Measurements from ENCODE around the gene RFX6. TPM values are rescaled to one million over a fixed set of nuclear protein-coding genes. Genes with fewer than 3 reads are reported as not detected.

RFX6 gene
- total RNA-seq, 1 experiment from 2014 or later, result not detected

DNA sequence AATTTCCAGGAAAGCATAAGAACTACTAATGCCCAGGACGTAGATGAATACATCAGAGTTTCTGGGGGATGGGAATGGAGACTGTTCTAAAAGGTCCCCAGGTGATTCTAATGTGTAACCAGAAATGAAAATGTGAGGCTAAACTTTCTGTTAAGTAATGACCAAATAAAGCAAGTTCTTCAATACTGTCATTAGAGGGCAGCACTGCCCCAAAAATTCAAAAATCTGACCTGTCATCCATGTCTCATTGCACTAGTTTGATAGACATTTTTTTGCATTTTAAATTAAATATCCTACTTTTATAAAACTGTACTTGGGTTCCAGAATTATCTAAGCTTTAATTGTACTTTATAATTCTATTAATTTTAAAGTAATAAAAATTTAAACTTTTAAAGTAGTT lies 94.9 kb downstream of the RFX6 start:
- no peaks in the 10 kb centered on the region for H3K36me3 ChIP-seq (ENCODE audit: control insufficient read depth in 1 of 2, insufficient read depth in 2 of 2, low read length in 2 of 2)
- H3K79me2 ChIP-seq (ENCODE audit: insufficient read depth, low read length), result no peaks in the 10 kb centered on the region
- intact Hi-C loops (cut with micrococcal nuclease), result loop anchor here (1.0 kb wide), 2 partner anchors 216 to 345 kb away; no protein-coding TSS in a partner anchor
- H3K9me2 ChIP-seq (ENCODE audit: insufficient read depth), result no peaks in the 10 kb centered on the region
- ATAC-seq (peak; percentile 80), DNase-seq (ENCODE audit: low read depth, low spot score) (peak; percentile 54)
- ChIA-PET CTCF (interaction anchor here (1.0 to 1.5 kb wide), 3 partner anchors 91 to 478 kb away, joined by 3 to 6 read pairs (median 4); no protein-coding TSS in a partner anchor), POLR2A (no interaction called here), RAD21 (ENCODE audit: low non-redundant PET in 1 of 2, low total read pairs in 2 of 2, uncharacterized antibody in 2 of 2, unreplicated experiment in 2 of 2) (no interaction called here)
- H3K4me2 ChIP-seq (ENCODE audit: low read length), result peak overlapping the region; percentile 41
- peak overlapping the region; percentile 75 for H2AFZ ChIP-seq (ENCODE audit: low read depth, low read length, poor library complexity, severe bottlenecking)
- H4K20me1 ChIP-seq (ENCODE audit: insufficient read depth), result no peaks in the 10 kb centered on the region
- BruUV-seq (replicated peaks), result no TSS peak
- H3K4me3 ChIP-seq (replicated peaks in 1 of 2; ENCODE audit: low read depth in 1 of 2, low read length in 2 of 2), result no peak overlapping the region
- H3K9ac ChIP-seq (ENCODE audit: low read length), result no peak overlapping the region
- H3K27me3 ChIP-seq (ENCODE audit: insufficient read depth, low read length), result no peaks in the 10 kb centered on the region
- no peaks in the 10 kb centered on the region for H3K4me1 ChIP-seq (ENCODE audit: control insufficient read depth in 1 of 2, insufficient read depth in 2 of 2, low read length in 2 of 2)
- no peak overlapping the region for H3K27ac ChIP-seq (ENCODE audit: low read depth, low read length)
- no peaks in the 10 kb centered on the region for H3K9me3 ChIP-seq (ENCODE audit: control insufficient read depth in 1 of 2, insufficient read depth in 1 of 2, low read depth in 1 of 2, low read length in 2 of 2)
- TF ChIP-seq CEBPB (IDR thresholded peaks at IDR 0.05; ENCODE audit: low read depth) (no peak), SP1 (IDR thresholded peaks at IDR 0.05; ENCODE audit: low read depth) (no peak), SRF (IDR thresholded peaks at IDR 0.05; ENCODE audit: low read depth) (peak; percentile 88), JUND (IDR thresholded peaks at IDR 0.05) (no peak), POLR2A (IDR thresholded peaks at IDR 0.05; ENCODE audit: borderline replicate concordance, extremely low read depth, insufficient read depth, insufficient read length) (no peak), CBX3 (IDR thresholded peaks at IDR 0.05; ENCODE audit: low read depth) (no peak), EZH2phosphoT487 (IDR thresholded peaks at IDR 0.05; ENCODE audit: borderline replicate concordance) (no peak), POLR2AphosphoS5 (IDR thresholded peaks at IDR 0.05; ENCODE audit: low read depth, low read length) (no peak), ELF1 (IDR thresholded peaks at IDR 0.05; ENCODE audit: borderline replicate concordance, low read depth) (no peak), RAD21 (IDR thresholded peaks at IDR 0.05; ENCODE audit: low read depth) (peak; percentile 79)
- TF ChIP-seq, protein P1, sequence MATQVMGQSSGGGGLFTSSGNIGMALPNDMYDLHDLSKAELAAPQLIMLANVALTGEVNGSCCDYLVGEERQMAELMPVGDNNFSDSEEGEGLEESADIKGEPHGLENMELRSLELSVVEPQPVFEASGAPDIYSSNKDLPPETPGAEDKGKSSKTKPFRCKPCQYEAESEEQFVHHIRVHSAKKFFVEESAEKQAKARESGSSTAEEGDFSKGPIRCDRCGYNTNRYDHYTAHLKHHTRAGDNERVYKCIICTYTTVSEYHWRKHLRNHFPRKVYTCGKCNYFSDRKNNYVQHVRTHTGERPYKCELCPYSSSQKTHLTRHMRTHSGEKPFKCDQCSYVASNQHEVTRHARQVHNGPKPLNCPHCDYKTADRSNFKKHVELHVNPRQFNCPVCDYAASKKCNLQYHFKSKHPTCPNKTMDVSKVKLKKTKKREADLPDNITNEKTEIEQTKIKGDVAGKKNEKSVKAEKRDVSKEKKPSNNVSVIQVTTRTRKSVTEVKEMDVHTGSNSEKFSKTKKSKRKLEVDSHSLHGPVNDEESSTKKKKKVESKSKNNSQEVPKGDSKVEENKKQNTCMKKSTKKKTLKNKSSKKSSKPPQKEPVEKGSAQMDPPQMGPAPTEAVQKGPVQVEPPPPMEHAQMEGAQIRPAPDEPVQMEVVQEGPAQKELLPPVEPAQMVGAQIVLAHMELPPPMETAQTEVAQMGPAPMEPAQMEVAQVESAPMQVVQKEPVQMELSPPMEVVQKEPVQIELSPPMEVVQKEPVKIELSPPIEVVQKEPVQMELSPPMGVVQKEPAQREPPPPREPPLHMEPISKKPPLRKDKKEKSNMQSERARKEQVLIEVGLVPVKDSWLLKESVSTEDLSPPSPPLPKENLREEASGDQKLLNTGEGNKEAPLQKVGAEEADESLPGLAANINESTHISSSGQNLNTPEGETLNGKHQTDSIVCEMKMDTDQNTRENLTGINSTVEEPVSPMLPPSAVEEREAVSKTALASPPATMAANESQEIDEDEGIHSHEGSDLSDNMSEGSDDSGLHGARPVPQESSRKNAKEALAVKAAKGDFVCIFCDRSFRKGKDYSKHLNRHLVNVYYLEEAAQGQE (IDR thresholded peaks at IDR 0.05; ENCODE audit: low read depth), result no peak
- TF ChIP-seq, protein P2, sequence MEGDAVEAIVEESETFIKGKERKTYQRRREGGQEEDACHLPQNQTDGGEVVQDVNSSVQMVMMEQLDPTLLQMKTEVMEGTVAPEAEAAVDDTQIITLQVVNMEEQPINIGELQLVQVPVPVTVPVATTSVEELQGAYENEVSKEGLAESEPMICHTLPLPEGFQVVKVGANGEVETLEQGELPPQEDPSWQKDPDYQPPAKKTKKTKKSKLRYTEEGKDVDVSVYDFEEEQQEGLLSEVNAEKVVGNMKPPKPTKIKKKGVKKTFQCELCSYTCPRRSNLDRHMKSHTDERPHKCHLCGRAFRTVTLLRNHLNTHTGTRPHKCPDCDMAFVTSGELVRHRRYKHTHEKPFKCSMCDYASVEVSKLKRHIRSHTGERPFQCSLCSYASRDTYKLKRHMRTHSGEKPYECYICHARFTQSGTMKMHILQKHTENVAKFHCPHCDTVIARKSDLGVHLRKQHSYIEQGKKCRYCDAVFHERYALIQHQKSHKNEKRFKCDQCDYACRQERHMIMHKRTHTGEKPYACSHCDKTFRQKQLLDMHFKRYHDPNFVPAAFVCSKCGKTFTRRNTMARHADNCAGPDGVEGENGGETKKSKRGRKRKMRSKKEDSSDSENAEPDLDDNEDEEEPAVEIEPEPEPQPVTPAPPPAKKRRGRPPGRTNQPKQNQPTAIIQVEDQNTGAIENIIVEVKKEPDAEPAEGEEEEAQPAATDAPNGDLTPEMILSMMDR (IDR thresholded peaks at IDR 0.05 in 2 of 3, conservative IDR thresholded peaks at IDR 0.05 in 1 of 3; ENCODE audit: borderline replicate concordance in 1 of 3, insufficient read depth in 1 of 3, low read depth in 2 of 3, low read length in 2 of 3), result peak; percentile 53 to 70 (median 66); a peak in 5 of 6 replicates
- TF ChIP-seq, protein P3, sequence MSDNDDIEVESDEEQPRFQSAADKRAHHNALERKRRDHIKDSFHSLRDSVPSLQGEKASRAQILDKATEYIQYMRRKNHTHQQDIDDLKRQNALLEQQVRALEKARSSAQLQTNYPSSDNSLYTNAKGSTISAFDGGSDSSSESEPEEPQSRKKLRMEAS (IDR thresholded peaks at IDR 0.05), result no peak
- TF ChIP-seq, protein P4, sequence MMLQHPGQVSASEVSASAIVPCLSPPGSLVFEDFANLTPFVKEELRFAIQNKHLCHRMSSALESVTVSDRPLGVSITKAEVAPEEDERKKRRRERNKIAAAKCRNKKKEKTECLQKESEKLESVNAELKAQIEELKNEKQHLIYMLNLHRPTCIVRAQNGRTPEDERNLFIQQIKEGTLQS (IDR thresholded peaks at IDR 0.05), result no peak

Data from HCT116 (cell line).